ENCODE results near the gene TAAR9. TPM values are rescaled to one million over a fixed set of nuclear protein-coding genes. Genes with fewer than 3 reads are reported as not detected.

TAAR9 gene
- polyA plus RNA-seq, 1 of the 3 experiments (the other 2 are of a cell fraction): not detected

GRCh38 chr6:132491303-132491702 is 46.8 kb upstream of the TAAR9 start:
- H3K9ac ChIP-seq: no peak overlapping the region
- TF ChIP-seq ELF1 (IDR thresholded peaks at IDR 0.05) (no peak), PBX3 (IDR thresholded peaks at IDR 0.05) (no peak), EZH2phosphoT487 (IDR thresholded peaks at IDR 0.05; ENCODE audit: borderline replicate concordance, low read depth) (no peak), GABPA (IDR thresholded peaks at IDR 0.05; ENCODE audit: low read depth) (no peak), NFIC (IDR thresholded peaks at IDR 0.05; ENCODE audit: borderline replicate concordance) (no peak), CHD2 (IDR thresholded peaks at IDR 0.05; ENCODE audit: low read length, partially characterized antibody) (no peak), CTCF (IDR thresholded peaks at IDR 0.05) (no peak), ZBTB33 (IDR thresholded peaks at IDR 0.05; ENCODE audit: borderline replicate concordance, low read depth) (no peak), SMC3 (IDR thresholded peaks at IDR 0.05; ENCODE audit: low read depth, low read length) (no peak), TEAD4 (IDR thresholded peaks at IDR 0.05; ENCODE audit: borderline replicate concordance, insufficient read depth) (no peak), RAD21 (IDR thresholded peaks at IDR 0.05; ENCODE audit: low read length) (no peak), TCF12 (IDR thresholded peaks at IDR 0.05) (no peak)
- no peak for DNase-seq
- no peaks in the 10 kb centered on the region for H4K20me1 ChIP-seq (ENCODE audit: insufficient read depth)
- peaks cover 0 to 18% of the 10 kb centered on the region in 2 experiments for H3K36me3 ChIP-seq (replicated peaks in 1 of 2; ENCODE audit: control insufficient read depth in 1 of 2, insufficient read depth in 2 of 2, low read length in 1 of 2)
- CTCF ChIA-PET: no interaction called here
- no peak overlapping the region for H2AFZ ChIP-seq (ENCODE audit: low read depth)
- H3K27me3 ChIP-seq (ENCODE audit: insufficient read depth): no peaks in the 10 kb centered on the region
- no peak overlapping the region for H3K4me3 ChIP-seq (ENCODE audit: low read depth in 2 of 2, low read length in 1 of 2)
- WGBS (ENCODE audit: low lambda C conversion rate): 88% methylated on average over 5 of the region's 5 CpGs
- POLR2A ChIA-PET: no interaction called here
- H3K27ac ChIP-seq (ENCODE audit: low read depth in 2 of 2, low read length in 1 of 2): no peak overlapping the region
- no peaks in the 10 kb centered on the region for H3F3A ChIP-seq (replicated peaks; ENCODE audit: insufficient read depth)
- peaks cover 2% of the 10 kb centered on the region; the same call in 1 of the 2 replicates for H3K79me2 ChIP-seq (ENCODE audit: insufficient read depth)
- H3K9me3 ChIP-seq: no peaks in the 10 kb centered on the region
- H3K4me2 ChIP-seq: no peak overlapping the region
- no peaks in the 10 kb centered on the region for H3K9me2 ChIP-seq
- H3K4me1 ChIP-seq (ENCODE audit: control insufficient read depth in 1 of 2, insufficient read depth in 2 of 2, low read depth in 1 of 2, low read length in 1 of 2): no peaks in the 10 kb centered on the region; a peak in 1 of 4 replicates

GRCh38 chr6:132491881-132492280 is 46.2 kb upstream of the TAAR9 start:
- CTCF ChIA-PET: interaction anchor here (6.9 kb wide), 1 partner anchor 8 kb away, joined by 44 read pairs; no protein-coding TSS in a partner anchor
- Histone ChIP-seq H3K79me2 (ENCODE audit: insufficient read depth) (peaks cover 2% of the 10 kb centered on the region; the same call in 1 of the 2 replicates), H3F3A (replicated peaks; ENCODE audit: insufficient read depth) (no peaks in the 10 kb centered on the region), H3K36me3 (replicated peaks in 1 of 2; ENCODE audit: control insufficient read depth in 1 of 2, insufficient read depth in 2 of 2, low read length in 1 of 2) (peaks cover under 1 to 18% of the 10 kb centered on the region in 2 experiments), H3K4me2 (no peak overlapping the region), H3K4me1 (ENCODE audit: control insufficient read depth in 1 of 2, insufficient read depth in 2 of 2, low read depth in 1 of 2, low read length in 1 of 2) (no peaks in the 10 kb centered on the region; a peak in 1 of 4 replicates), H3K9me2 (no peaks in the 10 kb centered on the region), H2AFZ (ENCODE audit: low read depth) (no peak overlapping the region), H3K4me3 (ENCODE audit: low read depth in 2 of 2, low read length in 1 of 2) (no peak overlapping the region), H3K9me3 (no peaks in the 10 kb centered on the region), H3K9ac (no peak overlapping the region), H3K27me3 (ENCODE audit: insufficient read depth) (no peaks in the 10 kb centered on the region), H3K27ac (ENCODE audit: low read depth in 2 of 2, low read length in 1 of 2) (no peak overlapping the region), H4K20me1 (ENCODE audit: insufficient read depth) (no peaks in the 10 kb centered on the region)
- no peak for DNase-seq
- POLR2A ChIA-PET: no interaction called here
- 85% methylated on average over 1 of the region's 1 CpG for WGBS (ENCODE audit: low lambda C conversion rate)
- TF ChIP-seq FOXJ3 (CRISPR knock-in tag; IDR thresholded peaks at IDR 0.05) (no peak), ELF1 (IDR thresholded peaks at IDR 0.05) (no peak), CTCF (IDR thresholded peaks at IDR 0.05) (no peak), SMC3 (IDR thresholded peaks at IDR 0.05; ENCODE audit: low read depth, low read length) (no peak), PBX3 (IDR thresholded peaks at IDR 0.05) (no peak), RFX5 (IDR thresholded peaks at IDR 0.05; ENCODE audit: low read length) (no peak), CHD2 (IDR thresholded peaks at IDR 0.05; ENCODE audit: low read length, partially characterized antibody) (no peak), MEF2A (IDR thresholded peaks at IDR 0.05; ENCODE audit: borderline replicate concordance, low read depth) (no peak), JUND (IDR thresholded peaks at IDR 0.05) (no peak), IRF3 (IDR thresholded peaks at IDR 0.05; ENCODE audit: low read depth, low read length) (no peak)

All from SK-N-SH (cell line).